H9 (cell line): ENCODE data around the gene DLGAP4. TPM values are rescaled to one million over a fixed set of nuclear protein-coding genes. Genes with fewer than 3 reads are reported as not detected.

ENCODE experiments used
- DNase-seq: peaks from one replicate; pipeline ENCODE4 v3.0.0-alpha.2; 2017
- H2AFZ ChIP-seq: one replicate; pipeline ENCODE4 v1.6.1; 2013; ENCODE audit warnings: mild to moderate bottlenecking, low read length, control low read depth, moderate library complexity
- H2AK5ac ChIP-seq: 2 replicates; pipeline ENCODE4 v1.6.1; 2013; ENCODE audit warnings: low read length, control low read depth, mixed read lengths; ENCODE audit not compliant: insufficient read length
- H2BK120ac ChIP-seq: one replicate; pipeline ENCODE4 v1.6.1; 2013; ENCODE audit warnings: low read depth, mild to moderate bottlenecking, low read length, control low read depth, inconsistent platforms; ENCODE audit not compliant: poor library complexity, severe bottlenecking
- H2BK12ac ChIP-seq: 2 replicates; pipeline ENCODE4 v1.6.1; 2013; ENCODE audit warnings: low read length, control low read depth, mixed read lengths, low read depth; ENCODE audit not compliant: insufficient read length
- H2BK15ac ChIP-seq: 2 replicates; pipeline ENCODE4 v1.6.1; 2013; ENCODE audit warnings: low read depth, low read length, control low read depth
- H2BK20ac ChIP-seq: one replicate; pipeline ENCODE4 v1.6.1; 2013; ENCODE audit warnings: low read depth, mild to moderate bottlenecking, low read length, control low read depth, inconsistent platforms; ENCODE audit not compliant: poor library complexity, severe bottlenecking
- H2BK5ac ChIP-seq: 2 replicates; pipeline ENCODE4 v1.6.1; 2013; ENCODE audit warnings: low read length, control low read depth, mixed read lengths; ENCODE audit not compliant: insufficient read length
- H3K14ac ChIP-seq: 2 replicates; pipeline ENCODE4 v1.6.1; 2013; ENCODE audit warnings: low read length, control low read depth; ENCODE audit not compliant: insufficient read depth
- H3K18ac ChIP-seq: 2 replicates; pipeline ENCODE4 v1.6.1; 2013; ENCODE audit warnings: low read depth, mild to moderate bottlenecking, mixed read lengths, low read length, control low read depth; ENCODE audit not compliant: insufficient read length
- H3K23ac ChIP-seq: 2 replicates; pipeline ENCODE4 v1.6.1; 2013; ENCODE audit warnings: low read length, control low read depth, mixed read lengths, low read depth; ENCODE audit not compliant: insufficient read length
- H3K23me2 ChIP-seq: 2 replicates; pipeline ENCODE4 v1.6.1; 2013; ENCODE audit warnings: low read depth, mild to moderate bottlenecking, mixed read lengths, low read length, control low read depth; ENCODE audit not compliant: insufficient read length, poor library complexity, severe bottlenecking
- H3K27ac ChIP-seq: 2 replicates; pipeline ENCODE4 v1.5.1; 2013; ENCODE audit warnings: low read length, control low read depth, mixed read lengths, low read depth; ENCODE audit not compliant: insufficient read length
- H3K27me3 ChIP-seq: 2 replicates; pipeline ENCODE4 v1.6.1; 2013; ENCODE audit warnings: low read length, control low read depth, inconsistent platforms; ENCODE audit not compliant: insufficient read depth
- H3K4ac ChIP-seq: 2 replicates; pipeline ENCODE4 v1.6.1; 2013; ENCODE audit warnings: low read depth, mild to moderate bottlenecking, control low read depth, inconsistent platforms, low read length, moderate library complexity
- H3K4me1 ChIP-seq: 2 replicates; pipeline ENCODE4 v1.6.1; 2013; ENCODE audit warnings: low read length, control low read depth, inconsistent platforms; ENCODE audit not compliant: insufficient read depth
- H3K4me2 ChIP-seq: 2 replicates; pipeline ENCODE4 v1.6.1; 2013; ENCODE audit warnings: low read length, control low read depth, mixed read lengths; ENCODE audit not compliant: insufficient read length, insufficient read depth
- H3K56ac ChIP-seq: 2 replicates; pipeline ENCODE4 v1.6.1; 2013; ENCODE audit warnings: low read depth, mild to moderate bottlenecking, mixed read lengths, low read length, control low read depth; ENCODE audit not compliant: insufficient read length
- H3K79me1 ChIP-seq: 2 replicates; pipeline ENCODE4 v1.6.1; 2013; ENCODE audit warnings: low read depth, mild to moderate bottlenecking, moderate library complexity, low read length, control low read depth, inconsistent platforms; ENCODE audit not compliant: insufficient read depth, poor library complexity, severe bottlenecking
- H3K79me2 ChIP-seq: 2 replicates; pipeline ENCODE4 v1.6.1; 2013; ENCODE audit warnings: low read length, control low read depth, inconsistent platforms; ENCODE audit not compliant: insufficient read depth
- H3K9ac ChIP-seq: 2 replicates; pipeline ENCODE4 v1.6.1; 2013; ENCODE audit warnings: low read length, control low read depth, mixed read lengths; ENCODE audit not compliant: insufficient read length; ENCODE audit errors: extremely low read depth
- H3K9me3 ChIP-seq: one replicate; pipeline ENCODE4 v1.6.1; 2013; ENCODE audit warnings: low read depth, low read length, inconsistent platforms; ENCODE audit not compliant: control insufficient read depth
- H3T11ph ChIP-seq: one replicate; pipeline ENCODE4 v1.6.1; 2013; ENCODE audit warnings: mild to moderate bottlenecking, low read length, control low read depth, inconsistent platforms
- H4K20me1 ChIP-seq: one replicate; pipeline ENCODE4 v1.6.1; 2013; ENCODE audit not compliant: control insufficient read depth, insufficient read length, insufficient read depth
- H4K5ac ChIP-seq: 2 replicates; pipeline ENCODE4 v1.6.1; 2013; ENCODE audit warnings: low read depth, mild to moderate bottlenecking, mixed read lengths, low read length, control low read depth; ENCODE audit not compliant: insufficient read length
- H4K8ac ChIP-seq: replicated peaks from 2 replicates; pipeline ENCODE4 v1.6.1; 2013; ENCODE audit warnings: low read length, control low read depth, mixed read lengths, low read depth; ENCODE audit not compliant: insufficient read length
- H4K91ac ChIP-seq: 2 replicates; pipeline ENCODE4 v1.6.1; 2013; ENCODE audit warnings: low read depth, mild to moderate bottlenecking, moderate library complexity, mixed read lengths, low read length, control low read depth; ENCODE audit not compliant: insufficient read length
- H3K27ac Mint-ChIP-seq, 3 experiments: 2 replicates in 2 of 3; 3 replicates in 1 of 3; pipeline ENCODE4 v1.8.0; 2020 to 2021; ENCODE audit warnings: mixed read lengths in 3 of 3, mild to moderate bottlenecking in 1 of 3, moderate library complexity in 1 of 3
- H3K27me3 Mint-ChIP-seq: 2 replicates; pipeline ENCODE4 v1.8.0; 2021; ENCODE audit warnings: low read depth, mild to moderate bottlenecking, moderate library complexity, mixed read lengths
- H3K36me3 Mint-ChIP-seq, 3 experiments: 2 replicates in 2 of 3; 3 replicates in 1 of 3; pipeline ENCODE4 v1.8.0; 2020 to 2021; ENCODE audit warnings: low read depth in 3 of 3, mixed read lengths in 3 of 3; ENCODE audit not compliant: insufficient read depth in 1 of 3
- H3K4me1 Mint-ChIP-seq, 2 experiments: 2 replicates each; pipeline ENCODE4 v1.8.0; 2020; ENCODE audit warnings: mixed read lengths in 2 of 2
- H3K4me3 Mint-ChIP-seq, 2 experiments: 2 replicates in 1 of 2; 3 replicates in 1 of 2; pipeline ENCODE4 v1.8.0; 2020 to 2021; ENCODE audit warnings: mild to moderate bottlenecking in 2 of 2, mixed read lengths in 2 of 2, moderate library complexity in 1 of 2
- H3K9me3 Mint-ChIP-seq, 2 experiments: 2 replicates in 1 of 2; 3 replicates in 1 of 2; pipeline ENCODE4 v1.8.0; 2020; ENCODE audit warnings: mild to moderate bottlenecking in 2 of 2, mixed read lengths in 2 of 2, moderate library complexity in 1 of 2
- CTCF ChIP-seq: fragments of 200-600 bp; sonication (generic); conservative IDR thresholded peaks from 3 replicates; pipeline ENCODE4 v1.8.0; 2021; ENCODE audit warnings: antibody characterized with exemption, mild to moderate bottlenecking
- WGBS: extraction: QIAGEN DNeasy Blood & Tissue Kit; methylation state at CpG from one replicate; pipeline ENCODE4 v1.1.7; 2013; ENCODE audit warnings: missing lambda C conversion rate, low lambda C conversion rate, mixed read lengths; ENCODE audit not compliant: insufficient read length; ENCODE audit errors: extremely low coverage; 5-methylcytosine and 5-hydroxymethylcytosine counted together
- total RNA-seq: library from RNA; stranded (reverse); gene quantifications from 2 replicates; pipeline ENCODE4 v1.2.1, GENCODE V29; 2021

The DLGAP4 gene
- total RNA-seq, 1 experiment from 2014 or later = 48.0 TPM

DNA sequence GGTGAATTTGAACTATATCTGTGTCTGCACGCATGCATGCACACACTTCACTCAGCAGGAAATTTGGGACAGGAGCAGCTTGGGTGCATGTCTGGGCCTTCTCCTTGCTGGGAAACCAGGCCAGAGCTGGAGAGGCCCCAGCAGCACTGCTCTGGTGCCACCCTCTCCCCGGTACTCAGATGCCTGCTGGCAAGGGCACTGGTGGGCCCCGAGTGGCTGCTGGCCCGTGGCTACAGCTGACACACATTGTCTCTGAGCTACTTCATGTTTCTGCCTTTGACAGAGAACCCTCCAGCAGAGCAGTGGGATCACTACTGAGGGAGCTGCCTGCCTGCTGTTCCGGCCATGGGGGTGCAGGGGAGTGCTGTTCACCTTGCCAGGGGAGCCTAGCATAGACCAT is 37.5 kb downstream of the DLGAP4 start:
- Mint-ChIP-seq H3K27me3 (peaks cover 2% of the 10 kb centered on the region), H3K4me3 (no peak overlapping the region), H3K4me1 (peaks cover 10 to 23% of the 10 kb centered on the region in 2 experiments), H3K9me3 (no peaks in the 10 kb centered on the region), H3K27ac (no peak overlapping the region), H3K36me3 (no peaks in the 10 kb centered on the region)
- no peak overlapping the region for H3K23ac ChIP-seq
- H3K4me1 ChIP-seq = no peaks in the 10 kb centered on the region
- no peak overlapping the region for H4K5ac ChIP-seq
- no peak overlapping the region for H3K4ac ChIP-seq
- no peak overlapping the region for H3K56ac ChIP-seq
- DNase-seq = no peak
- H2AFZ ChIP-seq = no peak overlapping the region
- no CpG with 5 or more reads among the region's 5 CpGs for WGBS
- H2BK12ac ChIP-seq = no peak overlapping the region
- no peak overlapping the region for H4K8ac ChIP-seq
- no peaks in the 10 kb centered on the region for H4K20me1 ChIP-seq
- H3K4me2 ChIP-seq = no peak overlapping the region
- H3T11ph ChIP-seq = no peak overlapping the region
- no peak overlapping the region for H3K27ac ChIP-seq
- H3K79me2 ChIP-seq = no peaks in the 10 kb centered on the region
- H3K79me1 ChIP-seq = no peaks in the 10 kb centered on the region
- no peak for TF ChIP-seq CTCF
- H2BK15ac ChIP-seq = no peak overlapping the region
- H3K27me3 ChIP-seq = no peaks in the 10 kb centered on the region
- H2AK5ac ChIP-seq = no peak overlapping the region
- no peak overlapping the region for H3K9ac ChIP-seq
- H3K23me2 ChIP-seq = no peaks in the 10 kb centered on the region
- H2BK120ac ChIP-seq = no peak overlapping the region
- H3K9me3 ChIP-seq = no peaks in the 10 kb centered on the region
- H3K18ac ChIP-seq = no peak overlapping the region
- no peak overlapping the region for H2BK20ac ChIP-seq
- H4K91ac ChIP-seq = no peak overlapping the region
- H3K14ac ChIP-seq = no peak overlapping the region; the same call in 1 of the 2 replicates
- H2BK5ac ChIP-seq = no peak overlapping the region
